CD4-positive, alpha-beta T cell treated with Interleukin-1 beta for 1 hour (primary cell): ENCODE results near the gene S1PR3.

Source experiments
- DNase-seq, 2 donors: peaks; one replicate each; pipeline ENCODE4 v3.0.0-alpha.2; 2020 to 2022

The S1PR3 gene

GRCh38 chr9:88969646-88970373 lies 21.5 kb upstream of the S1PR3 start:
- DNase-seq, result no peak

GRCh38 chr9:88971131-88971960 lies 19.9 kb upstream of the S1PR3 start:
- DNase-seq, result no peak

- no peak for DNase-seq
Measured at GRCh38 chr9:88972401-88972800, 18.9 kb upstream of the S1PR3 start.

- no peak for DNase-seq
Measured at GRCh38 chr9:88973281-88974045, 17.8 kb upstream of the S1PR3 start.

GRCh38 chr9:88974641-88975040 lies 16.6 kb upstream of the S1PR3 start:
- DNase-seq, result no peak

- no peak for DNase-seq
Measured at GRCh38 chr9:88975966-88976889, 15.0 kb upstream of the S1PR3 start.

GRCh38 chr9:88976890-88977257 lies 14.4 kb upstream of the S1PR3 start:
- no peak for DNase-seq

- no peak for DNase-seq
Measured at GRCh38 chr9:88978034-88978433, 13.2 kb upstream of the S1PR3 start.

GRCh38 chr9:88979021-88979420 lies 12.2 kb upstream of the S1PR3 start:
- DNase-seq, result no peak

GRCh38 chr9:88979791-88980190 lies 11.5 kb upstream of the S1PR3 start:
- no peak for DNase-seq

- no peak for DNase-seq
Measured at GRCh38 chr9:88980740-88981203, 10.5 kb upstream of the S1PR3 start.

GRCh38 chr9:88983865-88984542 lies 7.3 kb upstream of the S1PR3 start:
- no peak for DNase-seq

- no peak for DNase-seq
Measured at GRCh38 chr9:88984543-88984883, 6.8 kb upstream of the S1PR3 start.

GRCh38 chr9:88985616-88986015 lies 5.7 kb upstream of the S1PR3 start:
- no peak for DNase-seq

- no peak for DNase-seq
Measured at GRCh38 chr9:88986776-88987175, 4.5 kb upstream of the S1PR3 start.

- no peak for DNase-seq
Measured at GRCh38 chr9:88987661-88988060, 3.6 kb upstream of the S1PR3 start.

- peak in 1 of 2 donors; percentile 3 for DNase-seq
Measured at GRCh38 chr9:88988796-88989641, 2.2 kb upstream of the S1PR3 start.

GRCh38 chr9:88990041-88990728 lies 1.1 kb upstream of the S1PR3 start:
- DNase-seq, result no peak

- DNase-seq, result no peak
Measured at GRCh38 chr9:88990729-88991065, 571 bp upstream of the S1PR3 start.

- no peak for DNase-seq
Measured at GRCh38 chr9:88992556-88992955, 1.3 kb downstream of the S1PR3 start.
